GM23338 (cell line): ENCODE measurements around the gene RPGRIP1L. TPM values are rescaled to one million over a fixed set of nuclear protein-coding genes. Genes with fewer than 3 reads are reported as not detected.

Experiments
- ATAC-seq: fragments of 200-7000 bp; cut with Tn5 transposase; 3 replicates; pipeline ENCODE4 v1.9.1; 2020
- DNase-seq: peaks from one replicate; pipeline ENCODE4 v3.0.0-alpha.2; 2015; ENCODE audit warnings: low spot score
- H2AFZ ChIP-seq: fragments of 200-600 bp; sonication (generic); 2 replicates; pipeline ENCODE4 v1.8.0; 2016; ENCODE audit warnings: antibody characterized with exemption, mild to moderate bottlenecking, moderate library complexity
- H3F3A ChIP-seq: fragments of 200-600 bp; sonication (generic); replicated peaks from 2 replicates; pipeline ENCODE4 v1.8.0; 2017; ENCODE audit warnings: antibody characterized with exemption, mixed run types, low read depth
- H3K27ac ChIP-seq: fragments of 200-600 bp; sonication (generic); 2 replicates; pipeline ENCODE4 v1.6.1; 2016; ENCODE audit warnings: low read depth
- H3K27me3 ChIP-seq: fragments of 200-600 bp; sonication (generic); 2 replicates; pipeline ENCODE4 v1.8.0; 2016; ENCODE audit warnings: mild to moderate bottlenecking, mixed run types, moderate library complexity; ENCODE audit not compliant: insufficient read depth
- H3K36me3 ChIP-seq: fragments of 200-600 bp; sonication (generic); 2 replicates; pipeline ENCODE4 v1.8.0; 2016; ENCODE audit warnings: mild to moderate bottlenecking; ENCODE audit not compliant: insufficient read depth
- H3K4me1 ChIP-seq: fragments of 200-600 bp; sonication (generic); 2 replicates; pipeline ENCODE4 v1.8.0; 2016; ENCODE audit warnings: mild to moderate bottlenecking, moderate library complexity; ENCODE audit not compliant: insufficient read depth
- H3K4me2 ChIP-seq: fragments of 200-600 bp; sonication (generic); 2 replicates; pipeline ENCODE4 v1.7.1; 2017; ENCODE audit warnings: mixed run types
- H3K4me3 ChIP-seq: fragments of 200-600 bp; sonication (generic); 2 replicates; pipeline ENCODE4 v1.6.1; 2016; ENCODE audit warnings: mixed run types
- H3K79me2 ChIP-seq: fragments of 200-600 bp; sonication (generic); replicated peaks from 2 replicates; pipeline ENCODE4 v1.8.0; 2017; ENCODE audit warnings: mild to moderate bottlenecking; ENCODE audit not compliant: insufficient read depth
- H3K9me2 ChIP-seq: fragments of 200-600 bp; sonication (generic); 2 replicates; pipeline ENCODE4 v1.8.0; 2017; ENCODE audit not compliant: insufficient read depth
- H4K20me1 ChIP-seq: fragments of 200-600 bp; sonication (generic); replicated peaks from 2 replicates; pipeline ENCODE4 v1.8.0; 2017; ENCODE audit warnings: mild to moderate bottlenecking; ENCODE audit not compliant: insufficient read depth
- H3K27ac Mint-ChIP-seq: 2 replicates; pipeline ENCODE4 v1.8.0; 2020; ENCODE audit warnings: inconsistent platforms, mild to moderate bottlenecking, moderate library complexity, mixed read lengths
- H3K27me3 Mint-ChIP-seq: 3 replicates; pipeline ENCODE4 v1.8.0; 2022; ENCODE audit warnings: low read depth, mild to moderate bottlenecking, moderate library complexity, mixed read lengths, inconsistent platforms; ENCODE audit not compliant: insufficient read depth, poor library complexity
- H3K36me3 Mint-ChIP-seq: 3 replicates; pipeline ENCODE4 v1.8.0; 2021; ENCODE audit warnings: low read depth, mild to moderate bottlenecking, inconsistent platforms, moderate library complexity, mixed read lengths
- H3K4me1 Mint-ChIP-seq: 3 replicates; pipeline ENCODE4 v1.8.0; 2020; ENCODE audit warnings: mild to moderate bottlenecking, inconsistent platforms, mixed read lengths
- H3K4me3 Mint-ChIP-seq: 3 replicates; pipeline ENCODE4 v1.8.0; 2021; ENCODE audit warnings: moderate library complexity, mild to moderate bottlenecking, inconsistent platforms, mixed read lengths
- H3K9me3 Mint-ChIP-seq: 3 replicates; pipeline ENCODE4 v1.8.0; 2020; ENCODE audit warnings: moderate library complexity, mild to moderate bottlenecking, inconsistent platforms, mixed read lengths
- CREB1 ChIP-seq: fragments of 250-450 bp; sonication (Bioruptor Pico); IDR thresholded peaks from 2 replicates; pipeline ENCODE4 v1.5.0; 2020; ENCODE audit warnings: low read depth, mild to moderate bottlenecking, moderate library complexity
- EZH2 ChIP-seq: fragments of 200-600 bp; sonication (generic); IDR thresholded peaks from one replicate; pipeline ENCODE4 v1.8.0; 2017; ENCODE audit warnings: antibody characterized with exemption, mild to moderate bottlenecking, low read depth; ENCODE audit not compliant: unreplicated experiment
- NANOG ChIP-seq: IDR thresholded peaks from 2 replicates; pipeline ENCODE4 v1.6.1; 2016; ENCODE audit warnings: antibody characterized with exemption, borderline replicate concordance
- POLR2AphosphoS5 ChIP-seq: IDR thresholded peaks from 2 replicates; pipeline ENCODE4 v1.6.1; 2016; ENCODE audit warnings: antibody characterized with exemption, low read depth
- STAT1 ChIP-seq: IDR thresholded peaks from one replicate; pipeline ENCODE4 v1.6.1; 2016; ENCODE audit warnings: antibody characterized with exemption; ENCODE audit not compliant: unreplicated experiment
- ZNF114 ChIP-seq: fragments of 250-450 bp; sonication (Bioruptor Pico); IDR thresholded peaks from 2 replicates; pipeline ENCODE4 v1.5.0; 2020; ENCODE audit warnings: mild to moderate bottlenecking, moderate library complexity
- polyA plus RNA-seq: library from polyadenylated mRNA; unstranded; fragments of >200 nt; fragmentation: Nextera tagmentation; extraction: Ambion mirVana; gene quantifications from 2 replicates; pipeline ENCODE4 v1.2.1, GENCODE V29; 2016
- total RNA-seq: library from RNA; depleted of rRNA; stranded (reverse); fragments of >200 nt; shearing (Covaris generic); gene quantifications from 2 replicates; pipeline ENCODE4 v1.2.3, GENCODE V29; 2014
- TF ChIP-seq, protein P1 (sequence below): fragments of 250-450 bp; sonication (Bioruptor Pico); IDR thresholded peaks from 2 replicates; pipeline ENCODE4 v1.5.0; 2020; ENCODE audit warnings: mild to moderate bottlenecking, moderate library complexity
- TF ChIP-seq, protein P2 (sequence below), 2 experiments: fragments of 200-600 bp in 1 of 2; sonication (generic) in 1 of 2; conservative IDR thresholded peaks; 2 replicates each; pipeline versions ENCODE4 v1.5.1 to v1.6.1; 2016 to 2017; ENCODE audit warnings: antibody characterized with exemption in 2 of 2, low read depth in 2 of 2, mild to moderate bottlenecking in 2 of 2, moderate library complexity in 1 of 2

The RPGRIP1L gene
- total and polyA plus RNA-seq, 2 experiments from 2014 or later = 11.4 to 21.3 TPM

DNA sequence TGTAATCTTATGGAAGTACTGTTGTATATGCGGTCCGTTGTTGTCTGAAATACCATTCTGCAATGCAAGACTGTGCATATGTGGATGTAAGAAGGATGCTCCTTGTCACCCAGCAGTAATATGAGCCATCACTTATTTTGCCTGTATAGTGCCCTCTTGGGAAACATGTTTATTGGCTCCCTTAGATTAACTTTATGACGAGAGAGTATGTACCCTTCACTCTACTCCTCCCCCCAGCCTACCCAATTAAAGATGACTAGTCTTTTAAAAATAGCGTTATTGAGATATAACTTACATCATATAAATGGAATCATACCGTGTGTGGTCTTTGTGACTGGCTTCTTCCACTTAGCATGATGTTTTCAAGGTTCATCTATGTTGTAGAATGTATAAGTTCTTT is 33.9 kb upstream of the RPGRIP1L start (continued):
- TF ChIP-seq, protein P1, sequence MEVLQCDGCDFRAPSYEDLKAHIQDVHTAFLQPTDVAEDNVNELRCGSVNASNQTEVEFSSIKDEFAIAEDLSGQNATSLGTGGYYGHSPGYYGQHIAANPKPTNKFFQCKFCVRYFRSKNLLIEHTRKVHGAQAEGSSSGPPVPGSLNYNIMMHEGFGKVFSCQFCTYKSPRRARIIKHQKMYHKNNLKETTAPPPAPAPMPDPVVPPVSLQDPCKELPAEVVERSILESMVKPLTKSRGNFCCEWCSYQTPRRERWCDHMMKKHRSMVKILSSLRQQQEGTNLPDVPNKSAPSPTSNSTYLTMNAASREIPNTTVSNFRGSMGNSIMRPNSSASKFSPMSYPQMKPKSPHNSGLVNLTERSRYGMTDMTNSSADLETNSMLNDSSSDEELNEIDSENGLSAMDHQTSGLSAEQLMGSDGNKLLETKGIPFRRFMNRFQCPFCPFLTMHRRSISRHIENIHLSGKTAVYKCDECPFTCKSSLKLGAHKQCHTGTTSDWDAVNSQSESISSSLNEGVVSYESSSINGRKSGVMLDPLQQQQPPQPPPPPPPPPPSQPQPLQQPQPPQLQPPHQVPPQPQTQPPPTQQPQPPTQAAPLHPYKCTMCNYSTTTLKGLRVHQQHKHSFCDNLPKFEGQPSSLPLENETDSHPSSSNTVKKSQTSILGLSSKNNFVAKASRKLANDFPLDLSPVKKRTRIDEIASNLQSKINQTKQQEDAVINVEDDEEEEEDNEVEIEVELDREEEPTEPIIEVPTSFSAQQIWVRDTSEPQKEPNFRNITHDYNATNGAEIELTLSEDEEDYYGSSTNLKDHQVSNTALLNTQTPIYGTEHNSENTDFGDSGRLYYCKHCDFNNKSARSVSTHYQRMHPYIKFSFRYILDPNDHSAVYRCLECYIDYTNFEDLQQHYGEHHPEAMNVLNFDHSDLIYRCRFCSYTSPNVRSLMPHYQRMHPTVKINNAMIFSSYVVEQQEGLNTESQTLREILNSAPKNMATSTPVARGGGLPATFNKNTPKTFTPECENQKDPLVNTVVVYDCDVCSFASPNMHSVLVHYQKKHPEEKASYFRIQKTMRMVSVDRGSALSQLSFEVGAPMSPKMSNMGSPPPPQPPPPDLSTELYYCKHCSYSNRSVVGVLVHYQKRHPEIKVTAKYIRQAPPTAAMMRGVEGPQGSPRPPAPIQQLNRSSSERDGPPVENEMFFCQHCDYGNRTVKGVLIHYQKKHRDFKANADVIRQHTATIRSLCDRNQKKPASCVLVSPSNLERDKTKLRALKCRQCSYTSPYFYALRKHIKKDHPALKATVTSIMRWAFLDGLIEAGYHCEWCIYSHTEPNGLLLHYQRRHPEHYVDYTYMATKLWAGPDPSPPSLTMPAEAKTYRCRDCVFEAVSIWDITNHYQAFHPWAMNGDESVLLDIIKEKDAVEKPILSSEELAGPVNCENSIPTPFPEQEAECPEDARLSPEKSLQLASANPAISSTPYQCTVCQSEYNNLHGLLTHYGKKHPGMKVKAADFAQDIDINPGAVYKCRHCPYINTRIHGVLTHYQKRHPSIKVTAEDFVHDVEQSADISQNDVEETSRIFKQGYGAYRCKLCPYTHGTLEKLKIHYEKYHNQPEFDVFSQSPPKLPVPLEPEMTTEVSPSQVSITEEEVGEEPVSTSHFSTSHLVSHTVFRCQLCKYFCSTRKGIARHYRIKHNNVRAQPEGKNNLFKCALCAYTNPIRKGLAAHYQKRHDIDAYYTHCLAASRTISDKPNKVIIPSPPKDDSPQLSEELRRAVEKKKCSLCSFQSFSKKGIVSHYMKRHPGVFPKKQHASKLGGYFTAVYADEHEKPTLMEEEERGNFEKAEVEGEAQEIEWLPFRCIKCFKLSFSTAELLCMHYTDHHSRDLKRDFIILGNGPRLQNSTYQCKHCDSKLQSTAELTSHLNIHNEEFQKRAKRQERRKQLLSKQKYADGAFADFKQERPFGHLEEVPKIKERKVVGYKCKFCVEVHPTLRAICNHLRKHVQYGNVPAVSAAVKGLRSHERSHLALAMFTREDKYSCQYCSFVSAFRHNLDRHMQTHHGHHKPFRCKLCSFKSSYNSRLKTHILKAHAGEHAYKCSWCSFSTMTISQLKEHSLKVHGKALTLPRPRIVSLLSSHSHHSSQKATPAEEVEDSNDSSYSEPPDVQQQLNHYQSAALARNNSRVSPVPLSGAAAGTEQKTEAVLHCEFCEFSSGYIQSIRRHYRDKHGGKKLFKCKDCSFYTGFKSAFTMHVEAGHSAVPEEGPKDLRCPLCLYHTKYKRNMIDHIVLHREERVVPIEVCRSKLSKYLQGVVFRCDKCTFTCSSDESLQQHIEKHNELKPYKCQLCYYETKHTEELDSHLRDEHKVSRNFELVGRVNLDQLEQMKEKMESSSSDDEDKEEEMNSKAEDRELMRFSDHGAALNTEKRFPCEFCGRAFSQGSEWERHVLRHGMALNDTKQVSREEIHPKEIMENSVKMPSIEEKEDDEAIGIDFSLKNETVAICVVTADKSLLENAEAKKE (CRISPR knock-in tag) = no peak
- TF ChIP-seq CREB1 (CRISPR knock-in tag) (no peak), POLR2AphosphoS5 (no peak), NANOG (no peak)
- TF ChIP-seq, protein P2, sequence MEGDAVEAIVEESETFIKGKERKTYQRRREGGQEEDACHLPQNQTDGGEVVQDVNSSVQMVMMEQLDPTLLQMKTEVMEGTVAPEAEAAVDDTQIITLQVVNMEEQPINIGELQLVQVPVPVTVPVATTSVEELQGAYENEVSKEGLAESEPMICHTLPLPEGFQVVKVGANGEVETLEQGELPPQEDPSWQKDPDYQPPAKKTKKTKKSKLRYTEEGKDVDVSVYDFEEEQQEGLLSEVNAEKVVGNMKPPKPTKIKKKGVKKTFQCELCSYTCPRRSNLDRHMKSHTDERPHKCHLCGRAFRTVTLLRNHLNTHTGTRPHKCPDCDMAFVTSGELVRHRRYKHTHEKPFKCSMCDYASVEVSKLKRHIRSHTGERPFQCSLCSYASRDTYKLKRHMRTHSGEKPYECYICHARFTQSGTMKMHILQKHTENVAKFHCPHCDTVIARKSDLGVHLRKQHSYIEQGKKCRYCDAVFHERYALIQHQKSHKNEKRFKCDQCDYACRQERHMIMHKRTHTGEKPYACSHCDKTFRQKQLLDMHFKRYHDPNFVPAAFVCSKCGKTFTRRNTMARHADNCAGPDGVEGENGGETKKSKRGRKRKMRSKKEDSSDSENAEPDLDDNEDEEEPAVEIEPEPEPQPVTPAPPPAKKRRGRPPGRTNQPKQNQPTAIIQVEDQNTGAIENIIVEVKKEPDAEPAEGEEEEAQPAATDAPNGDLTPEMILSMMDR (conservative IDR thresholded peaks at IDR 0.05; ENCODE audit: low read depth in 2 of 2) = no peak

DNA sequence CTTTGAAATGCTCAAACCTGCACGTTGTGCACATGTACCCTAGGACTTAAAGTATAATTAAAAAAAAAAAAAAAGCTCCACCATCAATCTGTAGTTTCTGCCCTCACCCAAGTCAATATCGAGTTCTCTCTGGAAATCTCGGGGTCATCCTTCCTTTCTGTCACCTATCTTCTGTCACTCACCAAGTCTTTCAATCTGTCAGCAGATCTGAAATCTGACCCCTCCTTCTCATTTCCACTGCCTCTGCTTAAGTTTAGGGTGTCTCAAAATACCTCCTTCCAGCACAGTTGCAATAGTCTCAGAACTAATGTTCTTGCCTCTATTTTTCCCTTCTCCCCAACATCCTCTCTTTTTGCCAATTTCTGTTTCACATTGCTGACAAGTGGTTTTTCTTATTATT is 32.6 kb upstream of the RPGRIP1L start:
- ATAC-seq = no peak
- TF ChIP-seq STAT1 (no peak), ZNF114 (CRISPR knock-in tag) (no peak), EZH2 (no peak), POLR2AphosphoS5 (no peak)
- TF ChIP-seq, protein P1 (CRISPR knock-in tag) = no peak

More for the DNA sequence above, 32.6 kb upstream of the RPGRIP1L start:
- Histone ChIP-seq H3K4me2 (no peak overlapping the region), H3K9me2 (no peaks in the 10 kb centered on the region), H4K20me1 (peaks cover 12% of the 10 kb centered on the region), H3K4me3 (no peak overlapping the region), H3K27ac (no peak overlapping the region), H2AFZ (no peak overlapping the region), H3F3A (no peaks in the 10 kb centered on the region), H3K4me1 (no peaks in the 10 kb centered on the region), H3K27me3 (no peaks in the 10 kb centered on the region), H3K36me3 (no peaks in the 10 kb centered on the region), H3K79me2 (peaks cover 50% of the 10 kb centered on the region)
- Mint-ChIP-seq H3K4me1 (peaks cover 4% of the 10 kb centered on the region; the same call in 1 of the 3 replicates), H3K27me3 (no peaks in the 10 kb centered on the region), H3K9me3 (no peaks in the 10 kb centered on the region), H3K4me3 (no peak overlapping the region), H3K36me3 (no peaks in the 10 kb centered on the region), H3K27ac (no peak overlapping the region)
- DNase-seq = no peak
